Activated CD8-positive, alpha-beta memory T cell treated with anti-CD3 and anti-CD28 coated beads, Interleukin-2, amount 50 U/mL, for 24 hours (primary cell): ENCODE measurements around the gene ZNF670.
A peak's percentile ranks its signal among the peaks of the same experiment; 100 is the strongest.

ENCODE experiments used
- DNase-seq: peaks from one replicate; pipeline ENCODE4 v3.0.0-alpha.2; 2020; ENCODE audit errors: extremely low read depth

The ZNF670 gene

DNA sequence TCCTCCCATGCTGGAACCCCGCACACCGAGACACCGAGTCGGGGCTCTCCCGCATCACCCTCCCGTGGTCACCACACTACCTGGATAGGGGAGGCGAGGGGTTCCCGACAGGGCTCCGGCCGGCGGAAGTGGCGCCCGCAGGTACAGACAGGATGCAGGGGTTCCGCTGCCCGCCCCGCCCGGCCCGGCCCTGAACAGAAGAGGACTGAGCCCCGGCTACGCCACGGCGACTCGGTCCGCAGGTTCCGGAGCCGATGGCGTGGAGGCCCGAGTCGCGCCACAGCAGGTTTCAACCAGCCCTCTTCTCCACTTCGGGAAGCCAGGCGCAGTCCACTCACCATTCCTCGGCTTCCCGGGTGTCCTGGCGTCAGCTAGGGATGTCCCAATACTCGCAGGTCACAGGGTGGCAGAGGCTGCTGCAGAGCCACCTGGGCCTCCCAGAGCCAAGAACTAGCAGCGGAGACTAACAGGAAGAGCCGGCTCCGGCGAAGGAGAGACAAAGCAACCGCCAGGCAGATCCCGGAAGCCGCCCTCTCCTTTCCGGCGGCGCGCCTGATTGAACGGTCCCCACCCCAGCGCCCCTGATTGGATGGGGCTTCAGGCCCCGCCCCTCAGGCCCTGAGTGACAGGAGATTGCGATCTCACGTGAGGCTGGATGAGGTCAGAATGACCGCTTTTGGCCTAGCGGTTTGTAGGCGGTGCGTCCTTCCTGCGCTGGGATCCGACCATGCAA, 25.4 kb upstream of the ZNF670 start, which contains the start of gene ZNF669:
TSS of gene ZNF669 (minus strand) at position 498 of the 733 bp plus-strand sequence. CDS start at position 341, 157 bp downstream.
- DNase-seq = peak; percentile 86

- DNase-seq = no peak
Measured at GRCh38 chr1:247102381-247102780, 23.8 kb upstream of the ZNF670 start.

- no peak for DNase-seq
Measured at GRCh38 chr1:247100676-247101279, 22.2 kb upstream of the ZNF670 start.

DNA sequence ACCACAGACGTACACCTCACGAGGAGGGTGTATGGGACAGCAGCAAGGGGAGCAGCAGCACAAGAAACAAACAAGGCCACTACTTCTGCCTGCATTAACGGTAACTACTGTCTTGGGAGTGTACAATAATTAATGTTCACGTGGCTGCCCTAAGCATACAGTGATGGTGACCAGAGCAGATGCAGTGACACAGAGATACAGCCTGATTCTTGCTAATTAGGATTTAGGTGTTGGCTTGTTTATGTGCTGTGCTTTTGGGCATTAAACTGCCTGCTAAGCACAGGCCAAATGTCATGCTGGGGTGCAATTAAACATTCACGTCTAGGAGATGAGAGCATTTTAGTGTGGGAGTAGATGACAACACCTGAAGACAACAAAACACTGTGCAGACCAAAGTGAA, 18.3 kb upstream of the ZNF670 start:
- no peak for DNase-seq

- DNase-seq = no peak
Measured at GRCh38 chr1:247096544-247096943, 17.9 kb upstream of the ZNF670 start.

GRCh38 chr1:247096112-247096511, 17.5 kb upstream of the ZNF670 start:
- DNase-seq = no peak

DNA sequence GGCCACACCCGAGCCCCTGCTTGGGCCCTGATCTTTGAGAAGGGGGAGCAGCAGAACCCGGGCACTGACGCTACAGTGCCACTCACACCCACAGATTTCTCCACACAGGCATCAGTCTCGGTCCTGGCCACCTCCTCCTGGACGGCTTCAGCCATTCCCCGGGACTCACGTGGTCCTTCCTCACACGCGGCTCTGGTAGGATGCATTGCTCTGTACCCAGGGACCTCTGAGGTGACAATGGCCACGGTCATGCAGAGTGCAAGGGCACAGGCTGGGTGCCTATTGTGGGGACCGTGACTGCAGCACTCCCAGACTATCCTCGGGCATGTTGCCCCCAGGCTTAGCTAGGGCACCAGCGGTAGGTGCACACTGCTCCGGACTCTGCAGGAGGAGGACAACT, 11.8 kb upstream of the ZNF670 start:
- DNase-seq = no peak

GRCh38 chr1:247089616-247090375, 11.2 kb upstream of the ZNF670 start:
- no peak for DNase-seq

- no peak for DNase-seq
Measured at GRCh38 chr1:247088967-247089366, 10.4 kb upstream of the ZNF670 start.

DNA sequence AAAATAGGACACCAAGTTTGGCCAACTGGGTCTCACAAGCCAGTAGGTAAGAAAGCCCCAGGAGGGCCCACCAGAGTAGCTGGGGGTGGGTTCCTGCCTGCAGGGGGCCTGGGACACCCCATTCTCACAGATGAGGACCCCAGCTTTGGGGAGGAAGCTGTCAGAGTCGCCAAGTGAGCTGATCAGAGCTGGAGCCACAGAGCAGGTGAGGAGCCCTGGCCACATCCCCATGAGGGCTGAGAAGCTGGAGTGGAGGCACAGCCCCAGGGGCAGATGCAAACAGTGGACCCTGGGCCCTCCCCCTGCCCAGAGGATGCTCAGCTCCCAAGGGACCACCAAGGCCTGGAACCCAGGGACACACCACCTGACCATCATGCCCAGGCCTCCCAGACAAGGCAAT, 8.6 kb upstream of the ZNF670 start:
- DNase-seq = no peak

DNA sequence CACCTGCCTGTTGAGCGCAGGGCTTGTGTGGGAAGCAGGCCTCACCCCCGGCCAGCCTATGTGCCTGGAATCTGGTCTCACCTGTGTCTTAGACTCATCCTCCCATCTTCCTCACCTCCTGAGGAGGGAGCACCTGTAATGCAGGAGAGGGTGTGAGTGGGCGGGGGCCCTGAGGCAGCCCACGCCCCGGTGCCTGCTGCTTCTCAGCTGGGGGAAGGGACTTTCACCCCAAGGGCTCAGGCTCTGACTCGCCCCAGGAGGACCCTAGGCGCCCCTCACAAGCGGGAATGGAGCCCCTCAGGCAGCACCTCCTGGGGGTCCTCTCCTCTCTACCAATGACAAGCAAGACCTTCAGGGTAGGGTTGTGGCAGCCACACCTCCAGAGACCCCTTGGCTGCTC, 6.7 kb upstream of the ZNF670 start:
- DNase-seq = no peak

GRCh38 chr1:247084771-247085170, 6.2 kb upstream of the ZNF670 start:
- no peak for DNase-seq

DNA sequence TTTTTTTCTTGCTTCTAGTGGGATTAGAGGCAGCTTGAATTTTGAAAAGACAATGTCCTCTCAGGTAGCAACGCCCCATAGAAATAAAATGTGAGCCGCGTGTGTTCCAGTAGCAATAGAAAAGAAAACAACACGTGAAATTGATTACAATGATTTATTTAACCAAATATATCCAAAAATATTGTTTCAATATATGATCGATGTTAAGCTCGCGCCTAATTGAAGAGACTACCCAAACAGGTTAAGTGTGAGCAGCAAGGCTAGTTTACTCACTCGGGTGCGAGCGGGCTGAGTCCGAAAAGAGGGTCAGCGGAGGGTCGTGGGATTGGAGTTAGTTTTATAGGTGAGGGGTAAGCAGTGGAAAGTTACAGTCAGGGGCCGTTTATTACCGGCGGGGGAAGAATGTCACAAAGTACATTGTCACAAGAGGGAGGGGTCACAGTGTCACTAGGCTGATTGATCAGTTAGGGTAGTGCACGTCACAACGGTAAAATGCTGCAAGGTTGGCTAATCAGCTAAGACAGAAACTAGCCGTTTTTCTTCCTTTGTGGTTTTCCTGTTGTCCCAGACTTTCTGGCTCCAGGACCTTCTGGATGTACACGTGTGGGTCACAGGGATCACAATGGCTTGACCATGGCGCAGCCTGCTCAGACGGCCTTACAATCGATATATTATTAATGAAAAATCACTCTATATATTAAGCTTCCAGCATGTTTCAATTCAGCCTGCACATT, 697 bp upstream of the ZNF670 start:
- DNase-seq = no peak

- DNase-seq = no peak
Measured at GRCh38 chr1:247077876-247078257, 744 bp downstream of the ZNF670 start.

GRCh38 chr1:247077213-247077612, 1.4 kb downstream of the ZNF670 start:
- DNase-seq = no peak

- DNase-seq = no peak
Measured at GRCh38 chr1:247070645-247071044, 8.0 kb downstream of the ZNF670 start.

GRCh38 chr1:247064304-247064703, 14.3 kb downstream of the ZNF670 start:
- DNase-seq = no peak

DNA sequence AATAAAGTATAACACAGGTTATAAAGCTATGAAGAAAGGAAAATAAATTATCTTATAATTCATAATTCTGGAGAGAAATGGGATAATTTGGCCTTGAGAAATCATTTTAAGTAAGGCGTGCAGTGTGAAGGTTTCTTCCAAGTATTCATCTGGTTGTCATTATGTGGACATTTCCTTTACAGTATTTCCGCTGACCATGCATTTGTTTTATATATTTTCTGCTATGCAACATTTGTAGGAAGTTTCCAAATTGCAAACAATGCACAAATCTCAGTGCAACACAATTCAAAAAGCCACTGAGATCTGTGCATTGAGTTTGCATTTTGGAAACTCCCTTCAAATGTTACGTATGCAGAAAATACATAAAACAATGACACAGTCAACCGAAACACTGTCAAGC, 17.8 kb downstream of the ZNF670 start:
- DNase-seq = no peak

- no peak for DNase-seq
Measured at GRCh38 chr1:247056071-247056470, 22.5 kb downstream of the ZNF670 start.

DNA sequence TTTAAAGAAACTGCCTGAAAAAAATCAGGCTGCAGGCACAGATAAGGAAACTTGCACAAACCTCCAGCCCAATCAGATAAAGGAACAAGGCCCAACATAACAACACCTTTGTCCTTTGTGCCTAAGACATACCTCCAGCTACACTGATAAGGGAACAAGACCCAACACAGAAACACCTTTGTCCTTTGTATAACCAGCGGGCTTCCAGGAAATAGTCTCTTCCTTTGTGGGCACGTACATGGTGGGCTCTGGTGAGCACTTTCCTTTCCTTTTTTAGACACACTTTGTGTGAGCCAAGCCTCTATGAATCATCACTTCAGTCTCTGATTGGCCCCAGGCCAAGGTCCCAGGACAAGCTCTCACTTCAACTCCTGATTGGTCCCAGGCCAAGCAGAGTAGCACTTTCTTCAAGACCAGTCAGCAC, 23.6 kb downstream of the ZNF670 start:
- no peak for DNase-seq

DNA sequence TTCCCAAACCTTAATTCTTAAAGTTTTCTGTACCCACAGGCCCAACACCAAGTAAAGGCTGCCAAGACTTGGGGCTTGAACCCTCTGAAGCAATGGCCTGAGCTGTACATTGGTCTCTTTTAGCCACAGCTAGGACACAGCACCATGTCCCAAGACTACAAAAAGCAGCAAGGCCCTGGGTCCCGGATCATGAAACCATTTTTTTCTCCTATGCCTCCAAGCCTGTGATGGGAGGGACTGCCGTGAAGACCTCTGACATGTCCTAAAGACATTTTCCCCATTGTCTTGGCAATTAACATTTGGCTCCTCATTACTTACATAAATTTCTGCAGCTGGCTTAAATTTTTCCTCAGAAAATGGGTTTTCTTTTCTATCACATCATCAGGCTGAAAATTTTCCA, 30.9 kb downstream of the ZNF670 start:
- DNase-seq = no peak

- DNase-seq = no peak
Measured at GRCh38 chr1:247047260-247047659, 31.4 kb downstream of the ZNF670 start.
